Measurements from ENCODE around the gene PM20D1. TPM values are rescaled to one million over a fixed set of nuclear protein-coding genes. Genes with fewer than 3 reads are reported as not detected.
"Not testable (repeated sequence)": the region's sequence is repeated elsewhere in the genome, so short reads cannot be mapped to it uniquely, and the experiment has no call there.

The PM20D1 gene
- under 1 TPM; 0.19 to 0.74 (median 0.50) TPM for total RNA-seq

- TF ChIP-seq CTCF (IDR thresholded peaks at IDR 0.05) = no peak
- DNase-seq (ENCODE audit: low spot score) (peak; percentile 63), ATAC-seq (ENCODE audit: low FRiP score) (peak; percentile 100)
These were observed at the start of gene PM20D1 for GRCh38 chr1:205849619-205850355. Gene PM20D1 (minus strand): TSS chr1:205850132. CDS start chr1:205850072, 60 bp downstream.

GRCh38 chr1:205896351-205896750 is 46.4 kb upstream of the PM20D1 start:
- ATAC-seq (ENCODE audit: low FRiP score) (no peak), DNase-seq (ENCODE audit: low spot score) (no peak)
- no peak for TF ChIP-seq CTCF (IDR thresholded peaks at IDR 0.05)

GRCh38 chr1:205894119-205894518 is 44.2 kb upstream of the PM20D1 start:
- not testable (repeated sequence) for DNase-seq (ENCODE audit: low spot score); ATAC-seq (ENCODE audit: low FRiP score)

GRCh38 chr1:205892175-205892574 is 42.2 kb upstream of the PM20D1 start:
- ATAC-seq (ENCODE audit: low FRiP score); DNase-seq (ENCODE audit: low spot score): not testable (repeated sequence)

- DNase-seq (ENCODE audit: low spot score); ATAC-seq (ENCODE audit: low FRiP score): not testable (repeated sequence)
These were observed 41.5 kb upstream of the PM20D1 start for GRCh38 chr1:205891481-205891880.

GRCh38 chr1:205890631-205891030 is 40.7 kb upstream of the PM20D1 start:
- not testable (repeated sequence) for ATAC-seq (ENCODE audit: low FRiP score); DNase-seq (ENCODE audit: low spot score)

GRCh38 chr1:205889706-205890105 is 39.8 kb upstream of the PM20D1 start:
- not testable (repeated sequence) for DNase-seq (ENCODE audit: low spot score); ATAC-seq (ENCODE audit: low FRiP score)

GRCh38 chr1:205889006-205889405 is 39.1 kb upstream of the PM20D1 start:
- not testable (repeated sequence) for DNase-seq (ENCODE audit: low spot score); ATAC-seq (ENCODE audit: low FRiP score)

GRCh38 chr1:205883792-205884191 is 33.9 kb upstream of the PM20D1 start:
- ATAC-seq (ENCODE audit: low FRiP score) (no peak), DNase-seq (ENCODE audit: low spot score) (no peak)
- no peak for TF ChIP-seq CTCF (IDR thresholded peaks at IDR 0.05)

- no peak for ATAC-seq (ENCODE audit: low FRiP score)
- no peak for TF ChIP-seq CTCF (IDR thresholded peaks at IDR 0.05)
These were observed 31.0 kb upstream of the PM20D1 start for GRCh38 chr1:205880923-205881322.

More at GRCh38 chr1:205880923-205881322, 31.0 kb upstream of the PM20D1 start:
- DNase-seq (ENCODE audit: low spot score) = no peak

Measured in omental fat pad (tissue), 4 donors.